ENCODE data around the gene XYLT1.

XYLT1 gene

DNA sequence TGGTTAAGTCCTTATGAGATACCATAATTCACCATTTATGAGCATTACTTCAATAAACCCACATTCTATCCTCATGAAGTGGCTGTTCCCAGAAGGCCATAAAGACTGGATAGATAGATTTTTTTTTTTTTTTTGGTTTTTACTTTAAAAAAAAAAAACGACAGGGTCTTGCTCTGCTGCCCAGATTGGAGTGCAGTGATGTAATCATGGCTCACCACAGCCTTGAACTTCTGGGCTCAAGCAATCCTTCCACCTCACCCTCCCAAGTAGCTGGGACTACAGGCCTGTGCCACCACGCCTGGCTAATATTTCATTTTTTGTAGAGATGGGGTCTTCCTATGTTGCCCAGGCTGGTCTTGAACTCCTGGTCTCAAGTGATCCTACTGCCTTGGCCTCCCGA lies 102.3 kb downstream of the XYLT1 start:
- H3K36me3 ChIP-seq (ENCODE audit: insufficient read depth, low read length), result peaks cover 16% of the 10 kb centered on the region; the same call in 1 of the 2 replicates
- H3K9me3 ChIP-seq (ENCODE audit: insufficient read depth, low read depth, low read length), result no peaks in the 10 kb centered on the region
- peak overlapping the region; percentile 70 for H3K9ac ChIP-seq (ENCODE audit: low read depth, low read length, poor library complexity, severe bottlenecking)
- H3K4me3 ChIP-seq (ENCODE audit: low read length, poor library complexity, severe bottlenecking), result peak overlapping the region; percentile 66
- no peaks in the 10 kb centered on the region for H3K9me2 ChIP-seq (replicated peaks; ENCODE audit: low read depth, low read length)
- H2AFZ ChIP-seq (ENCODE audit: low read length), result no peak overlapping the region
- H3K4me1 ChIP-seq (ENCODE audit: insufficient read depth, low read length, poor library complexity, severe bottlenecking), result peaks cover 80% of the 10 kb centered on the region
- peak overlapping the region; percentile 86 for H3K4me2 ChIP-seq (ENCODE audit: low read depth, low read length, poor library complexity, severe bottlenecking)
- peaks cover 92% of the 10 kb centered on the region for H3K79me2 ChIP-seq (ENCODE audit: insufficient read depth, low read length)
- H4K20me1 ChIP-seq (ENCODE audit: insufficient read depth, low read length, poor library complexity, severe bottlenecking), result peaks cover 84% of the 10 kb centered on the region
- TF ChIP-seq, protein P1, sequence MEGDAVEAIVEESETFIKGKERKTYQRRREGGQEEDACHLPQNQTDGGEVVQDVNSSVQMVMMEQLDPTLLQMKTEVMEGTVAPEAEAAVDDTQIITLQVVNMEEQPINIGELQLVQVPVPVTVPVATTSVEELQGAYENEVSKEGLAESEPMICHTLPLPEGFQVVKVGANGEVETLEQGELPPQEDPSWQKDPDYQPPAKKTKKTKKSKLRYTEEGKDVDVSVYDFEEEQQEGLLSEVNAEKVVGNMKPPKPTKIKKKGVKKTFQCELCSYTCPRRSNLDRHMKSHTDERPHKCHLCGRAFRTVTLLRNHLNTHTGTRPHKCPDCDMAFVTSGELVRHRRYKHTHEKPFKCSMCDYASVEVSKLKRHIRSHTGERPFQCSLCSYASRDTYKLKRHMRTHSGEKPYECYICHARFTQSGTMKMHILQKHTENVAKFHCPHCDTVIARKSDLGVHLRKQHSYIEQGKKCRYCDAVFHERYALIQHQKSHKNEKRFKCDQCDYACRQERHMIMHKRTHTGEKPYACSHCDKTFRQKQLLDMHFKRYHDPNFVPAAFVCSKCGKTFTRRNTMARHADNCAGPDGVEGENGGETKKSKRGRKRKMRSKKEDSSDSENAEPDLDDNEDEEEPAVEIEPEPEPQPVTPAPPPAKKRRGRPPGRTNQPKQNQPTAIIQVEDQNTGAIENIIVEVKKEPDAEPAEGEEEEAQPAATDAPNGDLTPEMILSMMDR (conservative IDR thresholded peaks at IDR 0.05; ENCODE audit: low read length), result no peak
- no peak for TF ChIP-seq EZH2phosphoT487 (IDR thresholded peaks at IDR 0.05; ENCODE audit: borderline replicate concordance)
- H3K27me3 ChIP-seq (ENCODE audit: insufficient read depth, low read length, poor library complexity, severe bottlenecking), result no peaks in the 10 kb centered on the region
- H3F3A ChIP-seq (ENCODE audit: low read depth), result peaks cover 10% of the 10 kb centered on the region

- H3K27me3 ChIP-seq (ENCODE audit: insufficient read depth, low read length, poor library complexity, severe bottlenecking), result no peaks in the 10 kb centered on the region
- H3K36me3 ChIP-seq (ENCODE audit: insufficient read depth, low read length), result peaks cover 13% of the 10 kb centered on the region; the same call in 1 of the 2 replicates
- peaks cover 92% of the 10 kb centered on the region for H3K79me2 ChIP-seq (ENCODE audit: insufficient read depth, low read length)
- H3K9ac ChIP-seq (ENCODE audit: low read depth, low read length, poor library complexity, severe bottlenecking), result no peak overlapping the region
- H2AFZ ChIP-seq (ENCODE audit: low read length), result no peak overlapping the region
- peaks cover 10% of the 10 kb centered on the region for H3F3A ChIP-seq (ENCODE audit: low read depth)
- H4K20me1 ChIP-seq (ENCODE audit: insufficient read depth, low read length, poor library complexity, severe bottlenecking), result peaks cover 84% of the 10 kb centered on the region
- H3K4me2 ChIP-seq (ENCODE audit: low read depth, low read length, poor library complexity, severe bottlenecking), result peak overlapping the region; percentile 86
- no peaks in the 10 kb centered on the region for H3K9me3 ChIP-seq (ENCODE audit: insufficient read depth, low read depth, low read length)
- TF ChIP-seq, protein P1 (conservative IDR thresholded peaks at IDR 0.05; ENCODE audit: low read length), result no peak
- no peak for TF ChIP-seq EZH2phosphoT487 (IDR thresholded peaks at IDR 0.05; ENCODE audit: borderline replicate concordance)
- no peaks in the 10 kb centered on the region for H3K9me2 ChIP-seq (replicated peaks; ENCODE audit: low read depth, low read length)
- H3K4me3 ChIP-seq (ENCODE audit: low read length, poor library complexity, severe bottlenecking), result no peak overlapping the region
- H3K4me1 ChIP-seq (ENCODE audit: insufficient read depth, low read length, poor library complexity, severe bottlenecking), result peaks cover 82% of the 10 kb centered on the region
Measured at GRCh38 chr16:17367923-17368322, 102.8 kb downstream of the XYLT1 start.

DNA sequence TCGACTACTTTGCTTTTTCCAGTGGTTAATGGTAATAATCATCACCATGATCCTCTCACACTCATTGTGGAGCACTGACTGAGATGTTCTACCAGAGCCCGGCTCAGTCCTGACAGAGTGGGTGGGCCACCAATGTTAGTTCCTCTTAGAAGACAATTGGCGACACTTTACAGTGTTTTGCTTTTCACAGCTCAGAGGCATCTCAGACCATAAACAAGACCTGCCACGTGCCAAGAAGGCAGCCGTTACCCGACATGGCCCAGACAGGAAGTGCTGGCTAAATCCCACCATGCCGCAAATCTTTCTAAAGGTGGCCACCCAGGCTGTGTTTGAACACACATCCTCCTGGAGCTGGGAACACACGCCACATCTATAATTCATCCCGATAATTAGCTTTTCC lies 103.7 kb downstream of the XYLT1 start:
- Histone ChIP-seq H3K36me3 (ENCODE audit: insufficient read depth, low read length) (peaks cover 18% of the 10 kb centered on the region; the same call in 1 of the 2 replicates), H3K4me2 (ENCODE audit: low read depth, low read length, poor library complexity, severe bottlenecking) (no peak overlapping the region), H3K79me2 (ENCODE audit: insufficient read depth, low read length) (peaks cover 92% of the 10 kb centered on the region), H3K27me3 (ENCODE audit: insufficient read depth, low read length, poor library complexity, severe bottlenecking) (no peaks in the 10 kb centered on the region), H2AFZ (ENCODE audit: low read length) (no peak overlapping the region), H3K4me1 (ENCODE audit: insufficient read depth, low read length, poor library complexity, severe bottlenecking) (peaks cover 80% of the 10 kb centered on the region), H3K9me3 (ENCODE audit: insufficient read depth, low read depth, low read length) (no peaks in the 10 kb centered on the region), H3K9me2 (replicated peaks; ENCODE audit: low read depth, low read length) (no peaks in the 10 kb centered on the region), H3F3A (ENCODE audit: low read depth) (peaks cover 10% of the 10 kb centered on the region), H3K9ac (ENCODE audit: low read depth, low read length, poor library complexity, severe bottlenecking) (no peak overlapping the region), H3K4me3 (ENCODE audit: low read length, poor library complexity, severe bottlenecking) (no peak overlapping the region), H4K20me1 (ENCODE audit: insufficient read depth, low read length, poor library complexity, severe bottlenecking) (peaks cover 84% of the 10 kb centered on the region)
- TF ChIP-seq EZH2phosphoT487 (IDR thresholded peaks at IDR 0.05; ENCODE audit: borderline replicate concordance), result no peak
- TF ChIP-seq, protein P1 (conservative IDR thresholded peaks at IDR 0.05; ENCODE audit: low read length), result no peak

Data from Loucy (cell line).